Skin of body (tissue), 2 donors: ENCODE measurements around the gene OGFOD2. TPM values are rescaled to one million over a fixed set of nuclear protein-coding genes. Genes with fewer than 3 reads are reported as not detected.

Experiments used
- DNase-seq: peaks from one replicate; lab custom pipeline; 2025; lab: John Stamatoyannopoulos, UW
- total RNA-seq: library from RNA; depleted of rRNA; stranded (reverse); fragments of >200 nt; gene quantifications from one replicate; pipeline ENCODE4 v1.2.3, GENCODE V29; 2014

OGFOD2 gene
- total RNA-seq, 1 donor from 2014 or later, result 3.4 TPM

DNA sequence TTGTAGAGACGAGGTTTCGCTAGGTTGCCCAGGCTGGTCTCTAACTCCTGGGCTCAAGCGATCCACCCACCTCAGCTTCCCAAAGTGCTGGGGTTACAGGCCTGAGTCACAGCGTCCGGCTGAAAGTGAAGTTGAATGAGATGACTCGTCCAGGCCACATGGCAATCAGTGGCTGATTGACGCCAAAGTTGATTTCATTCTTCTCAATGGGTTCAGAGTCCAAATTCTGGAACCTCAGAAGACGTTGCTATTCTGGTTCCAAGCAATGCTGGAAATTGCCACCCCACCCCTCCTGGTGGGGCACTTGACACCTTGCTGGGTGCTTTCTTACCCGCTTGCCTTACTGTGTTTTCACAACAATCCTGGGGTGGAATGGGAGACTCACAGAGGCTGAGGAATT is 23.6 kb upstream of the OGFOD2 start:
- DNase-seq, result no peak

DNA sequence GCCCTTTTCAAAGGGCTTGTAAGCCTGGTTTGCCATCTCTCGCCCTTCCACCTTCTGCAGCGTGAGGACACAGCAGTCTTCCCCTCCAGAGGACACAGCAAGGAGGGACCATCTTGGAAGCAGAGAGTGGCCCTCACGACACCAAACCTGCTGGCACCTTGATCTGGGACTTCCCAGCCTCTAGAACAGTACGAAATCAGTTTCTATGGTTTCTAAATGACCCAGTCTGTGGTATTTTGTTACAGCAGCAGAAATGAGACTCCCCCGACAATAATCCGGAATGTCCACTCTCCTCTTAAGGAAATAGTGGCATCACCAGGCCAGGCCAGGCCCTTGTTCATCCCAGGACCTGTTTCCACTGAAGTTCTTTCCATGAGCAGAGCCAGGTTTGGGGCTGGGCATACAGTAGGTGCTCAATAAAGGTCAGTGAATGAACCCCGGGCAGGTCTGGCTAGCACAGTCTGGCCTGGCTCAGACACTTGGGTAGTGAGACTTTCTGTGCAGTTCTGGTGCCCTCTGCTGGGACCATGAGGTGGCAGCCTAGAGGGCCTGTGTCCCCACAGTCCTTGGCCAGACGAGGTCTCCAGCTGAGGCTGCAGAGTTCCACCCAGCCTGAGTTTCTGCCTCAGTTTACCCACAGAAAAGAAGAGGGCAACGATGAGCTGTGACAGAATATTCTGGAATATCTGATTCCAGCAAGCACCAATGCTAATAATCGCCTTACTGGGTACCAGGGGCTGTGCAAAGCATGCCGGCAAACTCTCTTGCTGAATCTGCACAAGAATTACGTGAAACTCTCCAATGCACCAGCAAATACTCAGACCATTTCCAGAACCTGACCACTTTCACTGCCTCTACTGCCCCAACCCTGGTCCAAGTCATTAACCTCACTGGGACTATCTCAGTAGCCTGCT is 22.8 kb upstream of the OGFOD2 start:
- DNase-seq, result peak; percentile 56

DNA sequence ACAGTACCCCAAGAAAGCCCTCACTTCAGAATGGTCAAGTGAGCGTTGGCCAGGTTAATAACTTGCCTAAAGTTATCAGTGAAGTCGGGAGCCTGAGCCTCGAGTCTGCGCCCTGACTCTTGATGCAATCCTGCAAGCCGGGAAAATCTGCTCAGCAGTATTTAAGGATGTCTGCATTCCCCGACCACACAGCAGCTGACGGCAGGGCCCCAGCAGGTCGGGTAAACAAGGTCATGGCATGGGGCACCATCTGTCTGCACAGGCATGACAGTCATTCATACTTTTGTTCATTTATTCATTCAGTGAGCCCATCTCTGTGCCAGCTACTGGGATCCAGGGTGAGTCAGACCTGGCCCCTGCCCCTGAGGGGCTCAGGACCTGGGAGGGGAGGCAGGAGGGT is 19.9 kb upstream of the OGFOD2 start:
- DNase-seq, result no peak

DNA sequence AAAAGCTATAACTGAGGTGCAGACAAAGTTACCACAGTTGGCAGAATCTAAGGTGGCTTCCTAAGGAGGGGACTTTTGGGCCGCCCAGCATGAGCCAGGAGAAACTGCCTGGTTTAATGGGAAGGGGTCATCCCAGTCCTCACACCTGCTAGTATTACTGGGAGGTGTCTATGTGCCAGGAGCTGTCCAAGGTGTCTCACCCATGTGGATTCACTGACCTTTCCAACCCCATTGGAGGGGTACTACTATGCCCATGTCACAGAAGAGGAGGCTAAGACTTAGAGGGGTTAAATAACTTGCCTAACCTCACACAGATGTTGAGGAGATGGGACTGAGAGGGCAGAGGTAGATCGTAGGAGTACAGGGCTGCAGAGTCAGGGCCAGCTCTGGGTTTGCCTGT is 19.0 kb upstream of the OGFOD2 start:
- no peak for DNase-seq

DNA sequence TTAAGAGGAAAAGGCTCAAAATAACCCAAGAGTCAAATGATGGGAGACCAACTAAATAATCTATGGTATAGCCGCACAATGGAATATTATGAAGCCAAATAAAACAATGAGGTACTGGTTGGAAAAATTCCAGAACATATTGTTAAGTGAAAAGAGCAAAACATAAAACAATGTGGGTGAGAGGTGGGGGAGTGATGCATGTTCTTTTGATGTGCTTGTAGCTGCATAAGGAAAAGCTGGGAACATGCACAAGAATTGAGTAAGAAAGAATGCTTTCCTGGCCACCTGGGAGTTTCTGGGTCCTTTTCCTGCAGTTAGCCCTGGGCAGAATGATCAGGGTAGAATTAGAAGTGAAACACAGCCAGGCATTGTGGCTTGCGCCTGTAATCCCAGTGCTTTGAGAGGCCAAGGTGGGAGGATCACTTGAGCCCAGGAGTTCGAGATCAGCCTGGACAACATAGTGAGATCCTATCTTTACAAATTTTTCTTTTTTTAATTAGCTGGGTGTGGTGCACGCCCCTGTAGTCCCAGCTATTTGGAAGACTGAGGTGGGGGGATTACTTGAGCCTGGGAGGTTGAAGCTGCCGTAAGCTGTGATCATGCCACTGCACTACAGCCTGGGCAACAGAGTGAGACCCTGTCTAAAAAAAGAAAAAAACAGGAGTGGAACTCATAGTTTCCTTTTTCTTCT is 16.7 kb upstream of the OGFOD2 start:
- peak; percentile 19 for DNase-seq

DNA sequence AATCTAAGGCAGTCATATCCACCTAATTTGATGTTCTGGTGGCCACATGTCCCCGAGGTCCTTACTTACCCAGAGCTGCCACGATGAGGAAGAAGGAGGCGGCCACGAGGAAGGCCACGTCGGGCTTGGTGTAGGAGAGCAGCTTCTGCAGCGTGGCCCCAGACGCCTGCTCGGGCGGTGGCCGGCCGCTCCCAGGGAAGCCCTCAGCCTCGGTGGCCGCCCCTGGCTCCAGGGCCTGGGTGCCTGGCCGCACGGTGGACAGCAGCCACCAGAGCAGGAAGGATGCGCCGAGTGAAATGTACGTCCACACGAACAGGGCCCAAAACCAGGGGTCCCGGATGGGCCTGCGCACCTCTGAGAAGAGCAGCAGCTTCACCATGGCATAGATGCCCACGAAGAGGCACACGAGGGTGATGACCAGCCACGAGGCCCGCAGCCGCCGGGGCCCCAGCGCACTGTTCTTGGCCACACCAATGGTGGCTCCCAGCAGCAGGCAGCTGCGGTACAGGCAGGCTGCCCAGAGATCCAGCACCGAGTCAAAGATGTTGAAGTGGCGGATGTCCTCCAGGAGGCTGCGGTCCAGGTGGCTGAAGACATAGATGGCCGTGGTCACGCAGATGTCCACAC is 15.4 kb upstream of the OGFOD2 start:
- DNase-seq, result no peak

DNA sequence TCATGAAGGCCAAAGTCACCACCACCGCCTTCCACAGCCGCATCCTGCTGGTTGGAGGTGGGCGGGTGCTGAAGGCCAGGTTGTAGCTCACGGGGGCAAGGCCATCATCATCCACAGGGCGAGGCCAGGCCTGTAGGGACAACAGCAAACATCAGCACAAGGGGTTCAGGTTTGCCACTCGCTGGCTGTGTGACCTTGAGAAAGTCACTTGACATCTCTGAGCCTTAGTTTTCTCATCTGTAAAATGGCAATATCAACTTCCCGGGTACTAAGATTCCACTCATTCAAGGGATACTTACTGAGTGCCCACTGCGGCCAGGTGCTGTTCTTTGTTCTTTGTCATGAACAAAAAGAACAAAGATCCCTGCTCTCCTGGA is 14.9 kb upstream of the OGFOD2 start:
- no peak for DNase-seq

DNA sequence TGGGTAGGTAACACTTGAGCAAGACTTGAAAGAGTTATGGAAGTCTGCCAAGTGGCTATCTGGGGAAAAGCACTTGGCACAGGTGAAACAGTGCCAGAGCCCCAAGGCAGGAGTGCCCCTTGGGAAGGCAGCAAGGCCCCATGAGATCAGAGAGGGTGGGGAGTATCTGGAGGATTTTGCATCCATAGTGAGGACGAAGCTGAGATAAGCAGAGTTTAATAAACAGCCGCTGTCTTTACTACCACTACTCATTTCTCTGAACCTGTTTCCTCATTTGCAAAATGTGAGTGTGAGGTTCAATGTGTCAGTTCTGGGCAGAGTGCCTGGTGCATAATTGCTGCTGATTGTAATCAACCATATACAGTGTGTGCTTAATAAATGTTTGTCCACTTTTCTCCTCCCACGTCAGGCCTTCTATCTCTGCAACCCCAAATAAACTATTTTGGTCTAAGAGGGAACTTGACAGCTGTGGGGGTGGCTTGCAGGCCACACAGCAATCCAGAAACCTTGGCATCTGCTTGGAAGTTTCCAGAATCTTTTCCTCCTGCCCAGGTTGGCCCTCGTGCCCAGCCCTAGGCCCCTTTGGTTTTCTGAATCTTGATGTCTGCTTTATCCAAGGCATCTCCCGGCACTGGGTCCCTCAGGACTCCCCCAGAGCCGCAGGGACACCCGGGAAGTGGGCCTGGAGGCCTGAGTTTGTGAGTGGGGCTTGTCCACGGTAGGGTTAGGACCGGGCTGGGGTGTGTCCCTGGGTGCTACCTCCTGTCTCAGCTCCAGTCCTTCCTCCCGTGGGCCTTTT is 13.3 kb upstream of the OGFOD2 start:
- no peak for DNase-seq

DNA sequence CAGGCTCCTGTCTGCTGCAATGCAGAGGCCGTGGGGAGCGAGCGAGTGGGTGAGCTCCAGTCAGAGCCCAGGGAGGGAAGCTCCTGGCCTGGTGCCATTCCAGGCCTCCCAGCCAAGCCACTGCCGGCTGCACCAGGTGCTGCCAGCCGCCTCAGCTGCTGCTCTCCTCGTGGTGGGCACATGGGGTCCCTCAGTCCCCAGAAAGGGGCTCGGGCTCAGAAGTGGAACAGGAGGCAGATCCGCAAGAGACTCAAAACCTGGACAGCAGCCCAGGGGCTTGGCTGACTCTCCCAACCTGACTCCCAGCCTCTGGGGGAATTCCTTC is 11.1 kb upstream of the OGFOD2 start:
- no peak for DNase-seq

DNA sequence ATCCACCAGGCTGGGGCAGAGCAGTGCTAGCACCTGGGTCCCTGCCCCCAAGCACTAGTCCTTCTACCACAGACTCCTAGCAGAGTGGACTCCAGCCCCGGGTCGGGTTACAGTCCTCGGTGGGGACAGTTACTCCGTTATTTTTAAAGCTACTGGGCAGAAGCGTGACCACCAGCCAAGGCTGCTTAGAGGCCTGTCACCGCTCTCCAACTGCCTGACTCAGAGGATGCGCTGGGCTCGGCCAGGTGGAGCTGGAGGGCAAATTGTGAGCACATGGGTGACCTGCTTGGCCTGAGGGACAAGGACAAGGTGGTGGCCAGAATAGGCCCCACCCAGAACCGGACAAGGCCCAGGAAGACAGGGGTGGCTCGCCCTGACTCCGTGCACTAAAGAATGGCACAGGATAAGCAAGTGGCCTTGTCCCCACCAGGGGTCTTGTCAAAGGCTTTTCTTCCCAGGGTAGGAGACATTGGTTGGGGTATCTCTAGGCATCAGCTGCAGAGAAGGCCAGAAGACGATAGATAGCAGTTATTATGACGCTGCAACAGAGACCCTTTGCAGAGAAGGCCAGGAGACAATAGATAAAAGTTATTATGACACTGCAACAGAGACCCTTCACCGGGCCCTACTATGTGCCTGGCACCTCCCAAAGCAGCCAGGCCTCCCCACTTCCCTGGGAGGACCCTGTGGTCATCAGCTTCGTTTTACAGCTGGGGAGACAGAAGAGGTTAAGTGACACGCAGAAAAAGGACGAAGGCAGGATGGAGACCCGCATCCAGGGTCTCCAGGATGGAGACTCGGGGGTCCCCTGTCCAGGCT is 10.4 kb upstream of the OGFOD2 start:
- no peak for DNase-seq

DNA sequence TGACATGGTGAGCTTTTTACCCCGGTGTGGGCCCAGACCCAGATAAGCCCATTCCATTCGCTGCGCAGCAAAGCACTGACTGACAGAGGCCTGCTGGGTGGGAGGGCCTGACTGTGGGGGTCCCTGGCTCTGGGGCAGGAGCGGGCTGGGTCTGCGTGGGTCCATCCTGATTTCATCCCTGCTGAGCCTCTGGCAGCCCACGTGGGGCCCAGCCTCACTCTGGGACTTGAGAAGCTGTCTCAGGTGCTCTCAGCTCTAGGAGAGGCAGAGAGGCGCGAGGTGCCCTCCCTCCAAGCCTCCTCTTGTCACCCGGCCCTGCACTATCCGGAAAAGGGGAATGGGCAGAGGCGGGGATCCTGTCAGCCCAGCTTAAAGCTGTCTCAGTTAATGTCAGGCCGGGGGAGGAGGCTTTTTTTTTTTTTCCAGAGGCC is 9.7 kb upstream of the OGFOD2 start:
- DNase-seq, result no peak

DNA sequence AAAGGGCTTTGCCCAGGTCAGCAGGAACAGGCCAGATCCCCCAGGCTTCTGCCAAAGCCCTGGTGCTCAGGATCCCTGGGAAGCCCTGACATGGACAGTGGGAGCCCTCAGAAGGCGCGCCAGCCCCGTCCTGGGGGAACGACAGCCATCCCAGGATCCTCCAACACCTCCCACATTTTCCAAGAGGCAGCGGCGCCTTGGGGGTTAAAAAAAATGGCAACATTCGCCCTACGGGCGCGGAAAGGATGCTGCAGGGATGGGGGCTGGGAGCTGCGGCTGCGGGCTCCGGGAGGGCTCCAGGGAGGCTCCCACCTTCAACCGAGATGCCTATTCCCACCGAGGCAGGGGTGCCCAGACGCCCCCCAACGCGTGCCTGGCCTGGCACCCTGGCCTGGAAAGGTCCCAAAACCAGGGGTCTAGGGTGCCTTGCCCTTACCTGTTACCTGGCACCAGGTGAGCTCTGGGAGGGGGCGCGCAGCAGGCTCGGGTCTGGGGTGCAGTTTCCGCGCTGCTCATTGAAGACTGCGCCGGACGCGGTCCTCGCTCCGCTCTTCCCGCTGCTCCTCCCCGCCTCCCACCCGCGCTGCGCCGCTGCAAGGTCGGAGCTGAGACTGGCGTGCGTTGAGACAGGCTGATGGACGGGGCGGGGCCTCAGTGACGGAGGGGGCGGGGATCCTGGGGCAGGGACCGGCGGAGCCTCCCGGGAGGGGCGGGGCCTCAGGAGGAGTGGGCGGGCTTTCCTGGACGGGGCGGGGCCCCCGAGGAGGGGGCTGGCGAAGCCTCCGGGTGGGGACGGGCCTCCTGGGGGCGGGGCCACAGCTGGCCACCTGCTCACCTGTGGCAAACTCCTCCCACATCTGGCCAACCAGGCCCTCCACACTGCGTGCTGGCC is 8.9 kb upstream of the OGFOD2 start, which contains the start of gene ABCB9:
Gene ABCB9, minus strand, starts transcription at position 613 of the 892 bp plus-strand sequence. CDS start 6,228 bp downstream, outside the sequence.
- DNase-seq, result peak; percentile 65

DNA sequence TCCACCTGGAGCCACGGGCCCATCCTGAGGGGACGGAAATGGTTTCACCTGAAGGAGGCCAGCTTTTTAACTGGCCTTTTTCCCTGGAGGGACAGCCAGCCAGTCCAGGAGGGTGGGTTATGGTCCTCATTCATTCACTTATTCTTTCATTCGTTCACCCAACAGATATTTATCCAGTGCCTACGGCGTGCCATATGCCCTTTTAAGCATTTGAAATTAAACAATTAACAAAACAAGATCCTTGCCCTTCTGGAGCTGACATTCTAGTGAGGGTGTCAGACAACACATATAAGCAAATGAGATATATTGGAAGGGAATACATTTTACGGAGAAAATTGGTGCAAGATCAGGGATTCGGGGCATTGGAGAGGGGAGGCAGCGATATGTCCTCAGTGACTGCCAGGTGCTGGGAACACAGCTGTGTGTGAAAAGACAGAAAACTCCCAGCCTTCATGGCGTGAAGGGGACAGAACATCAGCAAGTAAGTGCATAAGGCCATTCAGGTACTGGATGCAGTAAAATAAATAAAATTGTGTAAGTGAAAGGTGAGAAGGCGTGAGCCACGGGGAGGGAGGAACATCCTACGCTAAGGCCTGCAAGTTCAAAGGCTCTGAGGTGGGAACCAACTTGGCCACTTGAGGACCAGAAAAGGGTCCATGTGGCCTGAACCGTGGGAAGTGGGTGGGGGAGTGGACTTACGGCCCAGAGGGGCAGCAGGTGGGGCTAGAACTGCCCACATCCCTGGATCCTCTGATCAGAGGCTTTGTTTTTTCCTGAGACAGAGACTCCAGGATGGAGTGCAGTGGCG is 8.1 kb upstream of the OGFOD2 start:
- no peak for DNase-seq

DNA sequence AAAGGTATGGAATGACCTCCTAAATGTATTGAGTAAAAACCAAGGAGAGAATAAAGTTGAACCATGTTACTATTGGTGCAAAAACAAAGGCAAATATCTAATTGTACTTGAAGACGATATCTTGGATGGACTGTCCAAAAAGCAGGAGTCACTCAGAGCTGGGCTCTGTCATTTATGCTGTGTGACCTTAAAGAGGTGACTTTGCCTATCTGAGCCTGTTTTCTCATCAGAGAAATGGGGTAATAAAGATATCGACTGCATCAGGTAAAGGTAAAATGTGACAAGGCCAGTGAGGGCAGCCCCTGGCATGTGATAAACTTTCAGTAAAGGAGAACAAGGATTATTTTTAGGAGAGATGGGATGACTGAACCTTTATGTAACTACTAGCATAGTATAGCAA is 6.9 kb upstream of the OGFOD2 start:
- no peak for DNase-seq

DNA sequence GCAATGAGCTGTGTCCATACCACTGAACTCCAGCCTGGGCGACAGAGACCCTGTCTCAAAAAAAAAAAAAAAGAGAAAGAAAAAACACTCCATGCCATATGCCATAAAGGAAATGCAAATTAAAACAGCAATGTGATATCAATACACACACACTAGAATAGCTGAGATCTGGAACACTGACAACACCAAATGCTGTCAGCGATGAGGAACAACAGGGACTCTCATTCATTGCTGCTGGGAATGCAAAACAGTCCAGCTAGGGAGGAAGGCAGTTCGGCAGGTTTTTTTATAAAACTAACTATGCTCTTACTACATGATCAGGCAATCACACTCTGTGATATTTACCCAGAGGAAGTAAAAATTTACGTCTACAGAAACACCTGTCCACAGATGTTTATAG is 5.4 kb upstream of the OGFOD2 start:
- DNase-seq, result no peak

DNA sequence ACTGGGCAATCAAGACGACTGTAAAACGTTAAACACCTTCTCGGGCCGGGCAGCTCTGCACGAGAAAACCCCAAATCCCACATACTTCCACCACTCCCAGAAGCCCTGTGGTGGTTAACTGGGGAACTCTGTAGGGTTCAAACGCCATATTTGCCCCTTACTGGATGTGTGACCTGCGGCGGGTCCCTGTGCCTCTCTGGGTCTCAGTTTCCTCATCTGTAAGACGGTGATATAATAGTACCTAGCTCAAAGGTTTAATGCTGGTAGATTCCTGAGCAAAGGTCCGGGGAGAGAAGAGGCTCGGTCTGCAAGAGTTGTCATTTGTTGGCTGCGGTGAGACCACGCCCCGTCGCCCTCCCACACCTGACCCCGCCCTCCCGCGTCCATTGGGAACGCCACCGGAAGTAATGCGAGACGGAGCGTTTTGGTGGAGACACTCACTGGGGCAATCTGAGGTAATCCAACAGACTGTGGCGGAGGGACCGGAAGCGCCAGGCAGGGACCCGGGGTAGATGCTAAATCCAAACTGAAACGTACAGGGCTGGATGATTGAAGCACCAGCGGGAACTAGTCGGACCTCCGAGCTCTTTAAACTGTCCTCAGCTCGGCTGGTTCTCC is 661 bp upstream of the OGFOD2 start:
- DNase-seq, result peak; percentile 99

DNA sequence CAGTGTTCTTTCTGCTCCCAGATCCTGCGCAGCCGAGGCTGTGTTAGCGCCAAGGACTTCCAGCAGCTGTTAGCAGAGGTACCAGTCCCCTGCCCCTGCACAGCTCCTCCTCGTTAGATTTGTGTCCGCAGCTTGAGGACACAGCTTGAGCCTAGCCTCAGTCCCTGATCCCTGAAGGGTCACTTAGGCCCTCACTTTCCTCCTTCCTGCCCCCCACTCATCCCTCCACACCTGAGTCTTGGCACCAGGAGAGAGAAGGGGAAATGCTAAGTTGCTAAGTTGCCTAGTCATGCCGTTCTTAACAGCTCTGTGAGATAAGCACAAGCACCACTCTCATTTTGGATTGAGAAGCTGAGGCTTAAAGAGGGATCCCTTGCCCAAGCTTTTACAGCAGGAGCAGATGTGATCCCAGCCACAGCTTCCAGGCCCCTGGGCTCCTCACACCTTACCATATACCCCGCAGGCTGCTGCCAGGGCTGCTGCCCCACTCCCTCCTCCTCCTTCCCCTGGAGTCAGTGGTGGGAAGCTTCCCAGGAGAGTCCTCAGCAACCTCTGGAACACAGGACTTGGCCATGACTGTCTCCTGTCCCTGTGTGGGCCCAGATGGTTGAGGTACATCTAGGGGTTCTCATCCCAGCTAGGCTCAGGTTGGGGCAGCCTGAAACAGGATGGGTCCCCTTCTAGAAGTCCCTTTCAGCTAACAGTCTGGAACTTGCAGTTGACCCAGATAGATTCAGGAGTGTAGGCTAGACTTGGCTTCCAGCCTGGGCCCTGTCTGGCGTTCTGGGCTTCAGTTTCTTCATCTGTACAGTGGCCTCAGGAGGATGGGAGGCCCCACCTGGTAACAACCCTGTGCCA is 975 bp downstream of the OGFOD2 start:
- DNase-seq, result no peak

DNA sequence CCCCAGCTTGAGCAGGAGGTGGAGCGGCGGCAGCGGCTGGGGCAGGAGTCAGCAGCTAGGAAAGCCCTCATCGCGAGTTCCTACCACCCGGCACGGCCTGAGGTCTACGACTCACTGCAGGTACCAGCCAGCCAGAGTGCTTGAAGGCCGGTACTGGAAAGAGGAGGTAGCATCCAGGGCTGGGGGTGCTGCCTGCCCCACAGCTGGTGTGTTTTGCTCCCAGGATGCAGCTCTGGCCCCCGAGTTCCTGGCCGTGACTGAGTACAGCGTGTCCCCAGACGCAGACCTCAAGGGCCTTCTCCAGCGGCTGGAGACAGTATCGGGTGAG is 1.6 kb downstream of the OGFOD2 start:
- no peak for DNase-seq
